Breast epithelium (tissue), 4 donors: ENCODE measurements around the gene ZNF574. TPM values are rescaled to one million over a fixed set of nuclear protein-coding genes. Genes with fewer than 3 reads are reported as not detected.
"Not testable (repeated sequence)": the region's sequence is repeated elsewhere in the genome, so short reads cannot be mapped to it uniquely, and the experiment has no call there.

Source experiments
- DNase-seq, 2 donors: peaks; one replicate each; pipeline ENCODE4 v3.0.0-alpha.2; 2019; ENCODE audit warnings: low spot score in 2 of 2
- H3K27ac ChIP-seq, 2 donors: fragments of 200-600 bp; sonication (generic) in 1 of 2; one replicate each; pipeline ENCODE4 v1.5.1; 2016 to 2019; ENCODE audit warnings: mild to moderate bottlenecking in 1 of 2
- H3K27me3 ChIP-seq, 2 donors: fragments of 200-600 bp; sonication (generic) in 1 of 2; one replicate each; pipeline versions ENCODE4 v1.5.1 to v1.6.0; 2017 to 2019; ENCODE audit warnings: control low read depth in 1 of 2, mild to moderate bottlenecking in 1 of 2
- H3K36me3 ChIP-seq: fragments of 200-600 bp; one replicate; pipeline ENCODE4 v1.5.1; 2019
- H3K4me1 ChIP-seq, 2 donors: fragments of 200-600 bp; sonication (generic); one replicate each; pipeline ENCODE4 v1.5.1; 2016 to 2019; ENCODE audit warnings: control low read depth in 1 of 2
- H3K4me3 ChIP-seq, 3 donors: fragments of 200-600 bp; sonication (generic); 1 replicate in 2 of 3; 2 replicates in 1 of 3; pipeline ENCODE4 v1.5.1; 2016 to 2019; ENCODE audit warnings: mild to moderate bottlenecking in 3 of 3, moderate library complexity in 2 of 3
- H3K9me3 ChIP-seq, 2 donors: fragments of 200-600 bp; sonication (generic) in 1 of 2; one replicate each; pipeline ENCODE4 v1.5.1; 2016 to 2019; ENCODE audit warnings: control low read depth in 1 of 2
- CTCF ChIP-seq, 3 donors: fragments of 450-650 bp; IDR thresholded peaks; one replicate each; pipeline ENCODE4 v1.5.1; 2016 to 2017; ENCODE audit warnings: antibody characterized with exemption in 3 of 3, mild to moderate bottlenecking in 3 of 3, moderate library complexity in 3 of 3
- POLR2A ChIP-seq: fragments of 450-650 bp; IDR thresholded peaks from one replicate; pipeline ENCODE4 v1.6.1; 2016; ENCODE audit warnings: antibody characterized with exemption, mild to moderate bottlenecking, moderate library complexity
- POLR2AphosphoS5 ChIP-seq, 3 donors: sonication (generic); formaldehyde crosslinking; IDR thresholded peaks; one replicate each; pipeline ENCODE4 v1.6.1; 2017; ENCODE audit warnings: antibody characterized with exemption in 3 of 3
- intact Hi-C: fragments of 100-400 bp; cut with DNase I; formaldehyde crosslinking; loops from one replicate; pipeline ENCODE4 v1.15.1; 2023; ENCODE audit warnings: low total_unique reads
- total RNA-seq, 3 donors: library from RNA; depleted of rRNA; stranded (reverse); fragments of >200 nt; gene quantifications; one replicate each; pipeline ENCODE4 v1.1.0, GENCODE V29; 2016

Gene ZNF574
- total RNA-seq, 3 donors from 2014 or later = 13.8 to 19.2 (median 15.1) TPM

- intact Hi-C loops = no loop called here
- H3K27me3 ChIP-seq = no peaks in the 10 kb centered on the region
- no peaks in the 10 kb centered on the region for H3K9me3 ChIP-seq
- TF ChIP-seq POLR2A = no peak
- no peak for TF ChIP-seq POLR2AphosphoS5 (IDR thresholded peaks at IDR 0.05)
- TF ChIP-seq CTCF (IDR thresholded peaks at IDR 0.05) = no peak
- DNase-seq = no peak
- H3K36me3 ChIP-seq = no peaks in the 10 kb centered on the region
- no peaks in the 10 kb centered on the region for H3K4me1 ChIP-seq
- no peak overlapping the region for H3K27ac ChIP-seq
- H3K4me3 ChIP-seq = no peak overlapping the region
Observed at GRCh38 chr19:42033413-42033812, 42.6 kb upstream of the ZNF574 start.

- H3K27ac ChIP-seq, DNase-seq, H3K27me3 ChIP-seq, H3K4me3 ChIP-seq, H3K9me3 ChIP-seq, intact Hi-C loops, H3K36me3 ChIP-seq, H3K4me1 ChIP-seq: not testable (repeated sequence)
- peak; percentile 59 to 75 (median 62) for TF ChIP-seq CTCF (IDR thresholded peaks at IDR 0.05)
Observed at GRCh38 chr19:42034640-42035391, 41.1 kb upstream of the ZNF574 start.

GRCh38 chr19:42037649-42038048 lies 38.3 kb upstream of the ZNF574 start:
- no peaks in the 10 kb centered on the region for H3K36me3 ChIP-seq
- TF ChIP-seq POLR2A = no peak
- no peaks in the 10 kb centered on the region for H3K9me3 ChIP-seq
- H3K27ac ChIP-seq = no peak overlapping the region
- H3K4me3 ChIP-seq = no peak overlapping the region
- DNase-seq = no peak
- no peaks in the 10 kb centered on the region for H3K27me3 ChIP-seq
- intact Hi-C loops = no loop called here
- no peaks in the 10 kb centered on the region for H3K4me1 ChIP-seq

GRCh38 chr19:42038666-42039065 lies 37.3 kb upstream of the ZNF574 start:
- DNase-seq = no peak
- intact Hi-C loops = no loop called here
- Histone ChIP-seq H3K9me3 (no peaks in the 10 kb centered on the region), H3K27ac (no peak overlapping the region), H3K27me3 (no peaks in the 10 kb centered on the region), H3K4me1 (no peaks in the 10 kb centered on the region), H3K4me3 (no peak overlapping the region), H3K36me3 (no peaks in the 10 kb centered on the region)
- no peak for TF ChIP-seq CTCF (IDR thresholded peaks at IDR 0.05)
- no peak for TF ChIP-seq POLR2AphosphoS5 (IDR thresholded peaks at IDR 0.05)
- TF ChIP-seq POLR2A = no peak

- no peak for DNase-seq
- TF ChIP-seq CTCF (IDR thresholded peaks at IDR 0.05) = no peak
- no peak for TF ChIP-seq POLR2AphosphoS5 (IDR thresholded peaks at IDR 0.05)
- no peak for TF ChIP-seq POLR2A
- H3K9me3 ChIP-seq = no peaks in the 10 kb centered on the region
- no peak overlapping the region for H3K4me3 ChIP-seq
- no peaks in the 10 kb centered on the region for H3K4me1 ChIP-seq
- intact Hi-C loops = no loop called here
- no peaks in the 10 kb centered on the region for H3K36me3 ChIP-seq
- no peaks in the 10 kb centered on the region for H3K27me3 ChIP-seq
- no peak overlapping the region for H3K27ac ChIP-seq
Observed at GRCh38 chr19:42040031-42040430, 35.9 kb upstream of the ZNF574 start.

GRCh38 chr19:42040491-42040890 lies 35.5 kb upstream of the ZNF574 start:
- intact Hi-C loops, H3K27ac ChIP-seq, H3K36me3 ChIP-seq, H3K4me1 ChIP-seq, H3K4me3 ChIP-seq, H3K9me3 ChIP-seq, H3K27me3 ChIP-seq, DNase-seq: not testable (repeated sequence)
